Activated CD4-positive, alpha-beta T cell treated with anti-CD3 and anti-CD28 coated beads, Interleukin-2, amount 50 U/mL, for 24 hours (primary cell): ENCODE data around the gene GNB3.

Experiments
- DNase-seq, 2 donors: peaks; one replicate each; pipeline ENCODE4 v3.0.0-alpha.2; 2020; ENCODE audit warnings: low read depth in 1 of 2, low spot score in 1 of 2

GNB3 gene

DNA sequence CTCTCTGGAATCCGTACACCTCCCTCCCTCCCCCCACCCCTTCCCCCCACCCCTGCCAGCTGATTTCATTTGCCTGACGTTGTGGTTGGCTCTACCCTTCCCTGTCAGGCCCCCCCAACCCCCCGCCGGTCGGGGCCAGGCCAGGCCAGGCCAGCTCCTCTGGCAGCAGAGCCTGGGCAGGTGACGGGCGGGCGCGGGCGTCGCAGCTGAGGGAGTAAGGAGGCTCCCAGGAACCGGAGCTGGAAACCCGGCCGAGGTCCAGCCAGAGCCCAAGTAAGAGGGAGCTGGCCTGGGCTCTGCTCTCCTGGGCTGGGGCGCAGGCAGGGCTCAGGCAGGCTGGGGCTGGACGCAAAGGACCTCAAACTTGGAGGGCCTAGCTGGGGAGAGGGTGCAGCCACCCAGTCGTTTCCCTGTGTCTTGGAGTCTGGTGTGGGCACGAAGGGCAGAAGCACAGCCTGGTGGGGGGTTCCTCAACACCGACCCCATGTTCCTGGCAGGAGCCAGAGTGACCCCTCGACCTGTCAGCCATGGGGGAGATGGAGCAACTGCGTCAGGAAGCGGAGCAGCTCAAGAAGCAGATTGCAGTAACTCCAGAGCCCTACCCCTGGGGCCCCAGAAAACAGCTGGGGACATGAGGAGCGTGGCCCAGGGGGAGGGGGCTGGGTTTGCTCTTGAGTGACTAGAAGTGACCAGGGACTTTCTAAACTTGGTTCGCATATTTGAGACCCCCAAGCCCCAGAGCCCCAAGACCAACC, at the start of gene GNB3:
Gene GNB3 (plus strand): TSS at position 165 of the 755 bp plus-strand sequence. CDS start 363 bp downstream, at position 528.
- DNase-seq, result no peak

GRCh38 chr12:6791931-6792520, 48.7 kb upstream of the GNB3 start:
- DNase-seq, result no peak

GRCh38 chr12:6792522-6793201, 48.1 kb upstream of the GNB3 start:
- DNase-seq, result no peak

DNA sequence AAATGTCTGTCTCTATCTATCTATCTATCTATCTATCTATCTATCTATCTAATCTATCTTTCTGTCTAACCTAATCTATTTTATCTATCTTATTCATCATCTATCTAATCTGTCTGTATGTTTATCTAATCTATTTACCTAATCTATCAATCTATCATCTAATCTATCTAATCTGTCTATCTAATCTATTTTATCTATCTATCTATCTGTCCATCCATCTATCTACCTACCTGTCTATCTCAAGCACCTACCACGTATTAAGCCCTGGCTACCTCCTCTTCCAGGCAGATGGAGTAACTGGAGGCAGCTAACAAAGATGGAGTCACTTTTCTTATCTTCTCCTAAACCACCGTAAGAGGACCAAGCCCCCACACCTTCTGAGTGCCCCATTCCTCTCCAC, 45.6 kb upstream of the GNB3 start:
- DNase-seq, result no peak

GRCh38 chr12:6796576-6796975, 44.1 kb upstream of the GNB3 start:
- no peak for DNase-seq

DNA sequence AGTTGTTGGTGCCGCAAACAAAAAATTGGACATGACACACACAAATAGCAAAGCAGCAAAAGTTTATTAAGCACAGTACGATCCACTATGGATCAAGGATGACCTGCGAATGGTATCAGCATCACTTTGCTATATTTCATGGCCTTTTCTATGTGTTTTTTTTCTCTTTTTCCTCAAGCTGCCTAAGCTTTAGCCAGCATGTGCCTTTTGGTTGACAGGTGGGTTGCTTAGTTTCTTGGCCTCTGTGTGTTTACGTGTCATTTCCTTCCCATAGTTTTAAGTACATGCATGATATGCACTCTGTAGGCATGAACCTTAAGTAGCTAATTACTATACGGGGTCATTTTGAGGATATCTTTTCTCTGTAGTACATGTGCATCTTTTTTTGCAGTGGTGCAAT, 41.6 kb upstream of the GNB3 start:
- no peak for DNase-seq

GRCh38 chr12:6807170-6807569, 33.6 kb upstream of the GNB3 start:
- no peak for DNase-seq

DNA sequence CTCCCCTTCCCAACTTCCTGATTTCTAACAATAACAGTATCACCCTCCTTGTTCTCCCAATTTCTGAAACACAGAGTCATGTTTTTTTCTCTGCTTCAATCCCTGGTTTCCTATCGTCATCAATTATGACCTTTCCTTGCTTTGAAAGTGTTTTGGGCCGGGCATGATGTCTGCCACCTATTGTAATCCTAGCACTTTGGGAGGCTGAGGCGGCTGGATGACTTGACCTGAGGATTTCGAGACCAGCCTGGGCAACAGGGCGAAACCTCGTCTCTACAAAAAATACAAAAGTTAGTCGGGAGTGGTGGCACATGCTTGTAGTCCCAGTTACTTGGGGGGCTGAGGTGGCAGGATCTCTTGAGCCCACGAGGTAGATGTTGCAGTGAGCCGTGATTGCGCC, 31.7 kb upstream of the GNB3 start:
- DNase-seq, result no peak

DNA sequence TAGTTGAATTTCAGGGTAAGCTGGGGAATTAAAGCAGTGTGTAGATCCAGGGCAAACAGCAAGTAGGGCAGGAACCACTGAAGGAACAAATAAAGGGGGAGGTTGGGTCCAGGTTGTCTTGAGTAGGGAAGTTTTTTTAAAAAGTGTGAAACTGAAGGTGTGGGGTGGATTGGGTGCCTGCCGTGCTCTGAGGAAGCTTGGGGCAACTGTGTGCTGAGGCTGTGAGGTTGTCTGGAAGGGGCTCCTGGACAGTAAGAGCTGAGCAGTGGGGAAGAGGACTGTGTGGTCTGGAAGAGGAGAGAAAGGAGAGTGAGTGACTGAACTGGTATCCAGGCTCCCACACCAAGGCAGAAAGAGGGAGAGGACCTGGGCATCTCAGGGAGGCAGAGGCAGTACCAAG, 30.0 kb upstream of the GNB3 start:
- no peak for DNase-seq

- no peak for DNase-seq
Measured at GRCh38 chr12:6813363-6813762, 27.4 kb upstream of the GNB3 start.

DNA sequence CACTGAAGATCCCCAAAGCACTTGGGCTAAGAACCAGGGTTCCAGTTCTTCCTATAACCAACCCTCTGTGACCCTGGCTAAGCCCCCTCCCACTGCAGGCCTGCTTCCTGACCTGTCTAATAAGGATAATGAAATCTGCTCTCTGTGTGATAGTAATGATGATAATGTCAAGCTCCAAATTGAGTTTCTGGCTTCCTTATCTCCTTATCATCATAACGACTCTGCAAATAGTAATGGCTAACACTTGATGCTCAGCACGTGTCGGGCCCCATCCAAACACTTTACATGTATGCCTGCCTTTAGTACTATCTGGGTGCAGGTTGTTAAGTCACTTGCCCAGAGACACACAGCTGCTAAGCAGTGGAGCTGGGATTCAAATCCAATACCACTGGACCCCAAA, 24.1 kb upstream of the GNB3 start:
- no peak for DNase-seq

GRCh38 chr12:6817098-6817497, 23.6 kb upstream of the GNB3 start:
- DNase-seq, result no peak

- no peak for DNase-seq
Measured at GRCh38 chr12:6817662-6818157, 23.0 kb upstream of the GNB3 start.

- no peak for DNase-seq
Measured at GRCh38 chr12:6818222-6818621, 22.5 kb upstream of the GNB3 start.

- no peak for DNase-seq
Measured at GRCh38 chr12:6818645-6819044, 22.1 kb upstream of the GNB3 start.

DNA sequence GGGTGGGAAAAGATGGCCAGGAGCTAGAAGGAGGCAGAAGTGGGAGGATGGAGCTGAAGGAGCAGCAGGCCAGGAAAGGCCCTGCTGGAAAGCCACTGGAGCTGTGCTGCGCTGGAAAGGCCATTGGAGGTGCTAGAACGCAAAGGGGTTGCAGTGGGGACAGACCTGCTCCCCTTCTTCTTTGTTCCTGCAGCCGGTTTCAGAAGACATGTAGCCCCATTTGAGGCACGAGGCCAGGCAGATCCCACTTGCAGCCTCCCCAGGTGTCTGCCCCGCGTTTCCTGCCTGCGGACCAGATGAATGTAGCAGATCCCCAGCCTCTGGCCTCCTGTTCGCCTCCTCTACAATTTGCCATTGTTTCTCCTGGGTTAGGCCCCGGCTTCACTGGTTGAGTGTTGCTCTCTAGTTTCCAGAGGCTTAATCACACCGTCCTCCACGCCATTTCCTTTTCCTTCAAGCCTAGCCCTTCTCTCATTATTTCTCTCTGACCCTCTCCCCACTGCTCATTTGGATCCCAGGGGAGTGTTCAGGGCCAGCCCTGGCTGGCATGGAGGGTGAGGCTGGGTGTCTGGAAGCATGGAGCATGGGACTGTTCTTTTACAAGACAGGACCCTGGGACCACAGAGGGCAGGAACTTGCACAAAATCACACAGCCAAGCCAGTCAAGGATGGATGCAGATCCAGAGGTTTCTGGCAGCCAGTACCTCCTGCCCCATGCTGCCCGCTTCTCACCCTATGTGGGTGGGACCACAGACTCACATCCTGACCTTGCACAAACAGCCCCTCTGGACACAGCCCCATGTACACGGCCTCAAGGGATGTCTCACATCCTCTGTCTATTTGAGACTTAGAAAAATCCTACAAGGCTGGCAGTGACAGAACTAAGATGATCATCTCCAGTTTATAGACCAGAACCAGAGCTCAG, 21.4 kb upstream of the GNB3 start:
- no peak for DNase-seq

DNA sequence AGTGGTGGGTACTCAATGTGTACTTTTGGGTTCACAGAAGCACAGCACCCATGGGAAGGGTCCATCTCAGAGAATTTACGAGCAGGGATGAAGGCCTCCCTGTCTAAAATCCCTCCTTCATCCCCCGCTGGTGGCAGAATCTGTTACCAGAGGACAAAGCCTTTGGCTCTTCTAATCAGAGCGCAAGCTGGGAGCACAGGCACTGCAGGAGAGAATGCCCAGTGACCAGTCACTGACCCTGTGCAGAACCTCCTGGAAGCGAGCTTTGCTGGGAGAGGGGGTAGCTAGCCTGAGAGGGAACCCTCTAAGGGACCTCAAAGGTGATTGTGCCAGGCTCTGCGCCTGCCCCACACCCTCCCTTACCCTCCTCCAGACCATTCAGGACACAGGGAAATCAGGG, 20.6 kb upstream of the GNB3 start:
- DNase-seq, result no peak

DNA sequence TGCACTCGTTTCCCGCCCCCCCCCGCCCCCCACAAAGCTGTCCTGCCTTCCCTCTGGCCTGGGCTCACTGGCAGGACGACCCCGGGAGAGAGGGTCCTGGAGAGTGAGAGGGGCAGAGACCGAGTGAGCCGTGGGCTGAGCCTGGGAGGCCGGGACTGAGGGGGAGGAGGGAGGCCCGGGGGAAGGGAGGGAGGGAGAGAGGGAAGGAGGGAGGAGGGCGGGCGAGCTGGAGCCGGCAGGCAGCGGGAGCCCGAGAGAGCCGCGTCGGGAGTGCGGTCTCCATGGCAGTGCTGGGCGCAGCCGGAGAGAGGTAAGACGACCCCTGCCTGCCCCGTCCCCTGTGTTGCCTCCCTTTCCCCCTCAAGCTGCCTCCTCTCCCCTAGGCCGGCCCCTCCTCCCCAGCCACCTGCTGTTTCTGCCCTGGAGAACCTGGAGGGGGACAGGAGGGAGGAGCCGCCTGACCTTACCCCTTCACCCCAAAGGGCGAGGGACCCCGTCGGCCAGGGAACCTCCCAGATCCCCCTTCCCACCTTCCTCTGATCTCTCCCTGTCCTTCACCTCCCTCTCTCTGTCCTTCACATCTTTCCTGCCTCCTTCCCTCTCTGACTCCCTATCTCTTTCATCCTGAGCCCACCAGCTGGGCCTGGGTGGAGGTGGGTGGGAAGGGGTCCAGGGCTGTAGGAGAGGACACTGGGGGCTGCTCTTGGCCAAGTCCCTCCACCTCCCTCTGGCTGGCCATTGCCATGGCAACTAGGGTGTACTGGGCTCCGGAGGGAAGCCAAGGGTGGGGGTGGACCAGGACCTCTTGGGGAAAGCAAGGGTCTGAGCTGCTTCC, 18.9 kb upstream of the GNB3 start, which contains the start of gene GPR162:
Gene GPR162 (plus strand): TSS at position 231 of the 835 bp plus-strand sequence. CDS start 2,078 bp downstream, outside the sequence.
- no peak for DNase-seq

DNA sequence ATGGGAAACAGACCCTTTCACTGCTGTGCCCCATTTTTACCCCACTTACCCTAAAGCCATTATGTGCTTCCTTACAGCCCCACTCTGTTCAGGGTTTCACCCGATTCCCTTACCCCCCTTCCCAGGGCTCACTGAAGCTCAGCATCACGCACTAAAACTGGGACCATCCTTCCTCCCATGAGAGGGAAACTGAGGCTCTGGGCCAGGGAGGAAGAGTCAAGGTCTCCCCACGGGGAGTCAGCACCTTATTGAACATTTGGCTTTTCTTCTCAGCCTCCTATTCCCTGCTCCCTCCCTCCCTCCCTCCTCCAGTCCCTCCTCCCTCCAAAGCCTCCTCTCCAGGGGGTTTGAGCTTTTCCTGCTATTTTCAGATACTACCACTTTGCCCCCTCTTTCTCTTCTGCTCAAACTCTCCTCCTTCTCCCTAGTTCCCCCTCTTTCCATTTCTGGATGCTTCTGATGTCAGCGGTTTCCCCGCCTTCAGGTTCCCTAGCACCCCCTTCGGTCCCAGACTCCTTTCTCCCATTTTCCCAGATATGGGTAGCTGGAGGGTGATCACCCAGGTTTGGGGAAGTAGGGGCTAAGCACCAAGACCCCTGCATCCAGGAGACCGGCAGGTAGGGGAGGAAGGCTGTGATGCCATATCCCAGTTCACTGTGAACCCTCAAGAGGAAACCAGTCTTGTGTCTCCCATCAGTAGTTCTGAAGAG, 18.1 kb upstream of the GNB3 start:
- no peak for DNase-seq
